Endothelial cell of umbilical vein (primary cell): Measurements from ENCODE around the gene FARP2. TPM values are rescaled to one million over a fixed set of nuclear protein-coding genes. Genes with fewer than 3 reads are reported as not detected.
"Not testable (repeated sequence)": the region's sequence is repeated elsewhere in the genome, so short reads cannot be mapped to it uniquely, and the experiment has no call there.

Experiments used
- BruUV-seq: library from RNA; stranded (reverse); fragments of 400-500 nt; replicated peaks from 2 replicates; lab custom pipeline; 2021; lab: Mats Ljungman, UMichigan
- CTCF ChIA-PET: fragments of 300-600, 350-600 bp; sonication (Branson Sonifier 250); formaldehyde crosslinking; loops from one replicate; lab custom pipeline; 2021; ENCODE audit warnings: antibody characterized with exemption, inconsistent platforms; lab: Charles Lee
- POLR2A ChIA-PET: fragments of 300-600, 350-600 bp; sonication (Branson Sonifier 250); formaldehyde crosslinking; loops from one replicate; lab custom pipeline; 2021; ENCODE audit warnings: antibody characterized with exemption, inconsistent platforms; lab: Charles Lee
- DNase-seq: peaks from one replicate; pipeline ENCODE4 v3.0.0-alpha.2; 2011; ENCODE audit warnings: low read depth, low spot score
- FAIRE-seq: peaks from 2 replicates; lab custom pipeline; 2011; peaks lifted over from hg19 to GRCh38; lab: Jason Lieb, UNC
- H2AFZ ChIP-seq: 2 replicates; pipeline ENCODE4 v1.6.0; 2012; ENCODE audit warnings: low read depth, low read length, control low read depth, inconsistent platforms
- H3K27ac ChIP-seq: 2 replicates; pipeline ENCODE4 v1.5.1; 2011; ENCODE audit warnings: low read depth, mild to moderate bottlenecking, control low read depth, low read length, moderate library complexity; ENCODE audit not compliant: insufficient read depth
- H3K27me3 ChIP-seq, 2 experiments: 2 replicates each; pipeline versions ENCODE4 v1.6.0 to v1.6.1; 2011; ENCODE audit warnings: low read length in 2 of 2, mixed read lengths in 1 of 2; ENCODE audit not compliant: control insufficient read depth in 2 of 2, insufficient read depth in 2 of 2
- H3K36me3 ChIP-seq, 2 experiments: 2 replicates in 1 of 2; 3 replicates in 1 of 2; pipeline ENCODE4 v1.5.1; 2011; ENCODE audit warnings: low read length in 2 of 2, mild to moderate bottlenecking in 1 of 2, moderate library complexity in 1 of 2; ENCODE audit not compliant: control insufficient read depth in 2 of 2, insufficient read depth in 2 of 2; ENCODE audit errors: extremely low read depth in 1 of 2
- H3K4me1 ChIP-seq: 3 replicates; pipeline ENCODE4 v1.5.1; 2011; ENCODE audit warnings: mild to moderate bottlenecking, low read length; ENCODE audit not compliant: control insufficient read depth, insufficient read depth; ENCODE audit errors: extremely low read depth
- H3K4me2 ChIP-seq: 2 replicates; pipeline ENCODE4 v1.6.1; 2011; ENCODE audit warnings: low read length, control low read depth, mixed read lengths; ENCODE audit not compliant: insufficient read depth
- H3K4me3 ChIP-seq, 3 experiments: fragments of 200-600 bp in 1 of 3; sonication (generic), shearing (Covaris generic) in 1 of 3; replicated peaks in 1 of 3; 2 replicates each; pipeline ENCODE4 v1.5.1; 2011 to 2016; ENCODE audit warnings: control low read depth in 3 of 3, low read length in 3 of 3, mild to moderate bottlenecking in 2 of 3, inconsistent platforms in 1 of 3, low read depth in 1 of 3, moderate library complexity in 1 of 3; ENCODE audit not compliant: insufficient read depth in 1 of 3
- H3K79me2 ChIP-seq: 2 replicates; pipeline ENCODE4 v1.6.0; 2012; ENCODE audit warnings: low read length, inconsistent platforms; ENCODE audit not compliant: control insufficient read depth, insufficient read depth
- H3K9ac ChIP-seq: replicated peaks from 2 replicates; pipeline ENCODE3; 2011; ENCODE audit warnings: low read length, control low read depth; ENCODE audit not compliant: insufficient read depth; ENCODE audit errors: extremely low read depth
- H3K9me1 ChIP-seq: replicated peaks from 3 replicates; pipeline ENCODE4 v1.6.0; 2011; ENCODE audit warnings: mild to moderate bottlenecking, low read length; ENCODE audit not compliant: control insufficient read depth, insufficient read depth; ENCODE audit errors: extremely low read depth
- H3K9me3 ChIP-seq: replicated peaks from 2 replicates; pipeline ENCODE4 v1.5.1; 2012; ENCODE audit warnings: low read length, inconsistent platforms; ENCODE audit not compliant: control insufficient read depth, insufficient read depth
- H4K20me1 ChIP-seq: replicated peaks from 2 replicates; pipeline ENCODE3; 2011; ENCODE audit warnings: mild to moderate bottlenecking, low read length; ENCODE audit not compliant: control insufficient read depth, insufficient read depth; ENCODE audit errors: extremely low read depth
- CTCF ChIP-seq, 2 donors: IDR thresholded peaks; 1 replicate in 1 of 2; 2 replicates in 1 of 2; pipeline ENCODE4 v1.5.1; 2011; ENCODE audit warnings: low read length in 2 of 2, mild to moderate bottlenecking in 2 of 2, moderate library complexity in 2 of 2, control low read depth in 1 of 2, inconsistent platforms in 1 of 2, low read depth in 1 of 2; ENCODE audit not compliant: insufficient read depth in 1 of 2; ENCODE audit errors: extremely low read depth in 1 of 2
- EZH2 ChIP-seq: IDR thresholded peaks from 2 replicates; pipeline ENCODE4 v1.6.1; 2012; ENCODE audit warnings: borderline replicate concordance, low read depth, mild to moderate bottlenecking, moderate library complexity, low read length, inconsistent platforms; ENCODE audit not compliant: severe bottlenecking
- FOS ChIP-seq: IDR thresholded peaks from 2 replicates; pipeline ENCODE4 v1.6.1; 2011; ENCODE audit warnings: mild to moderate bottlenecking, low read length, moderate library complexity, borderline replicate concordance; ENCODE audit not compliant: insufficient read depth
- GATA2 ChIP-seq: IDR thresholded peaks from 2 replicates; pipeline ENCODE4 v1.7.0; 2011; ENCODE audit warnings: low read depth, mild to moderate bottlenecking, moderate library complexity, mixed read lengths, low read length; ENCODE audit not compliant: insufficient read length, insufficient read depth
- JUN ChIP-seq: IDR thresholded peaks from 2 replicates; pipeline ENCODE4 v1.6.1; 2011; ENCODE audit warnings: borderline replicate concordance, low read depth; ENCODE audit not compliant: insufficient read length, insufficient read depth
- MAX ChIP-seq: IDR thresholded peaks from 2 replicates; pipeline ENCODE4 v1.6.1; 2011; ENCODE audit not compliant: insufficient read depth, insufficient read length
- MYC ChIP-seq: IDR thresholded peaks from one replicate; pipeline ENCODE4 v1.6.1; 2011; ENCODE audit warnings: mild to moderate bottlenecking, low read depth, low read length
- POLR2A ChIP-seq: IDR thresholded peaks from 2 replicates; pipeline ENCODE4 v1.6.1; 2012; ENCODE audit warnings: low read depth, mild to moderate bottlenecking, control low read depth, low read length
- POLR2AphosphoS5 ChIP-seq: IDR thresholded peaks from 2 replicates; pipeline ENCODE4 v1.6.1; 2012; ENCODE audit warnings: low read depth, mild to moderate bottlenecking, control low read depth, low read length, moderate library complexity; ENCODE audit not compliant: insufficient read depth
- dilution Hi-C: fragments of 300-500 bp; cut with MboI; formaldehyde crosslinking; loops from one replicate; pipeline ENCODE4 v1.15.0; 2019; ENCODE audit warnings: low sequenced_read_pairs; ENCODE audit not compliant: extremely low pct_ligation_motif_present
- intact Hi-C: fragments of 100-400 bp; cut with micrococcal nuclease; formaldehyde crosslinking; loops from one replicate; pipeline ENCODE4 v1.10.0; 2022
- polyA plus RNA-seq, 4 experiments: library from polyadenylated mRNA; depleted of rRNA in 3 of 4; stranded (reverse) in 3 of 4; unstranded in 1 of 4; fragments of >200 nt; gene quantifications; 2 replicates each; pipeline versions ENCODE4 v1.2.1 to v1.2.3, GENCODE V29; 2011 to 2012; ENCODE audit warnings: missing spikeins in 1 of 4
- total RNA-seq: library from RNA; stranded (reverse); gene quantifications from 2 replicates; pipeline ENCODE4 v1.2.3, GENCODE V29; 2021

FARP2 gene
- total and polyA plus RNA-seq, 2 donors (not counting 3 experiments of a cell fraction or from before 2014, with no cell fraction given): 15.3 to 45.3 TPM

GRCh38 chr2:241393524-241394196 lies 37.6 kb downstream of the FARP2 start:
- intact Hi-C loops: no loop called here
- H3K27me3 ChIP-seq: no peaks in the 10 kb centered on the region
- CTCF ChIA-PET: interaction anchor here (0.9 to 1.6 kb wide), 2 partner anchors 12 to 35 kb away, joined by 3 to 6 read pairs; no protein-coding TSS in a partner anchor
- BruUV-seq: no TSS peak
- FAIRE-seq (no peak), DNase-seq (no peak)
- H3K4me2 ChIP-seq: no peak overlapping the region
- no peak overlapping the region for H3K27ac ChIP-seq
- TF ChIP-seq CTCF (IDR thresholded peaks at IDR 0.05; ENCODE audit: extremely low read depth in 1 of 2, insufficient read depth in 1 of 2, low read depth in 1 of 2, low read length in 2 of 2): no peak
- TF ChIP-seq MYC: no peak
- TF ChIP-seq POLR2AphosphoS5: no peak
- no peak for TF ChIP-seq POLR2A
- no peak for TF ChIP-seq JUN
- no peak for TF ChIP-seq MAX
- TF ChIP-seq EZH2: no peak
- no peak for TF ChIP-seq FOS
- no peak for TF ChIP-seq GATA2
- H3K4me1 ChIP-seq: no peaks in the 10 kb centered on the region
- no peaks in the 10 kb centered on the region for H3K9me3 ChIP-seq
- POLR2A ChIA-PET: no interaction called here
- H3K4me3 ChIP-seq: no peak overlapping the region
- H3K9ac ChIP-seq: no peak overlapping the region
- H2AFZ ChIP-seq: no peak overlapping the region
- H3K79me2 ChIP-seq: no peaks in the 10 kb centered on the region
- no peaks in the 10 kb centered on the region for H3K36me3 ChIP-seq
- no peaks in the 10 kb centered on the region for H4K20me1 ChIP-seq
- H3K9me1 ChIP-seq: no peaks in the 10 kb centered on the region
- dilution Hi-C loops: no loop called here

- intact Hi-C loops, H3K36me3 ChIP-seq, BruUV-seq: not testable (repeated sequence)
Measured at GRCh38 chr2:241396809-241397208, 40.7 kb downstream of the FARP2 start.

More at GRCh38 chr2:241396809-241397208, 40.7 kb downstream of the FARP2 start:
- H4K20me1 ChIP-seq, H3K79me2 ChIP-seq, H3K27me3 ChIP-seq, dilution Hi-C loops, H3K9me1 ChIP-seq, POLR2A ChIA-PET, H3K9me3 ChIP-seq, H3K4me3 ChIP-seq, FAIRE-seq, CTCF ChIA-PET, H3K27ac ChIP-seq, H3K4me2 ChIP-seq, H3K4me1 ChIP-seq, H2AFZ ChIP-seq, DNase-seq, H3K9ac ChIP-seq: not testable (repeated sequence)
